ENCODE data around the gene LONP2.
A peak's percentile ranks its signal among the peaks of the same experiment; 100 is the strongest.
"Not testable (repeated sequence)": the region's sequence is repeated elsewhere in the genome, so short reads cannot be mapped to it uniquely, and the experiment has no call there.

Gene LONP2

GRCh38 chr16:48365025-48365600 lies 121.0 kb downstream of the LONP2 start:
- TF ChIP-seq, protein P1, sequence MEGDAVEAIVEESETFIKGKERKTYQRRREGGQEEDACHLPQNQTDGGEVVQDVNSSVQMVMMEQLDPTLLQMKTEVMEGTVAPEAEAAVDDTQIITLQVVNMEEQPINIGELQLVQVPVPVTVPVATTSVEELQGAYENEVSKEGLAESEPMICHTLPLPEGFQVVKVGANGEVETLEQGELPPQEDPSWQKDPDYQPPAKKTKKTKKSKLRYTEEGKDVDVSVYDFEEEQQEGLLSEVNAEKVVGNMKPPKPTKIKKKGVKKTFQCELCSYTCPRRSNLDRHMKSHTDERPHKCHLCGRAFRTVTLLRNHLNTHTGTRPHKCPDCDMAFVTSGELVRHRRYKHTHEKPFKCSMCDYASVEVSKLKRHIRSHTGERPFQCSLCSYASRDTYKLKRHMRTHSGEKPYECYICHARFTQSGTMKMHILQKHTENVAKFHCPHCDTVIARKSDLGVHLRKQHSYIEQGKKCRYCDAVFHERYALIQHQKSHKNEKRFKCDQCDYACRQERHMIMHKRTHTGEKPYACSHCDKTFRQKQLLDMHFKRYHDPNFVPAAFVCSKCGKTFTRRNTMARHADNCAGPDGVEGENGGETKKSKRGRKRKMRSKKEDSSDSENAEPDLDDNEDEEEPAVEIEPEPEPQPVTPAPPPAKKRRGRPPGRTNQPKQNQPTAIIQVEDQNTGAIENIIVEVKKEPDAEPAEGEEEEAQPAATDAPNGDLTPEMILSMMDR (IDR thresholded peaks at IDR 0.05; ENCODE audit: low read depth, low read length): no peak
- DNase-seq (ENCODE audit: low read depth in 2 of 2): no peak
- peak overlapping the region; percentile 37 to 59 for H3K4me3 ChIP-seq (replicated peaks in 1 of 2; ENCODE audit: low read depth in 2 of 2, low read length in 2 of 2)

DNA sequence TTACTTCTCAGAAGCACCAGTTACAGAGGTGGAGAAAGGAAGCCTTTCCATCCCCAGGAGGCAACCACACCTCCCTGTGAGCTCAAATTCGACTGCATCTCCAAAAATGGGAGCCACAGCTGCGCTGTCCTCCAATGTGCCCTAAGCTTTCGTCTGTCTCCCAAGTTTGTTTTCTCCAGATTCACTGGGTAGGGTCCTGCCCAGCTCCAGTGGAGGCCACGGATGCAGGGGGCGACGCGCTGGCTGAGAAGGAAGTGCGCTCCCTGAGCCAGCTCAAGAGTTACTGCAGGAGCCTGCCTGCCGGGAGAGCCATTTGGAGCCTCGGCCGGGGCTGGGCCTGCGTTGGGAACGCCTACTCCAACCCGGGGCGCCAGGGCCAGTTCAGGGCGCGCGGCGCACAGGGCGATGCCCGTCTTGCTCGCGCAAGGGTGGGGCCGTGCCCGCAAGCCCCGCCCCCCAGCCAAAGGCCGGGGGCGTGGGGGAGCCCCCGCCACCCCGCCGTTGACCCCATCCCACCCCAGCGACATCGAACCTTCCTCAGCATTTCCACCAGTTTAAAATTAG lies 121.6 kb downstream of the LONP2 start:
- peak; percentile 86 to 91 for DNase-seq (ENCODE audit: low read depth in 2 of 2)
- peak overlapping the region; percentile 50 to 59 for H3K4me3 ChIP-seq (replicated peaks in 1 of 2; ENCODE audit: low read depth in 2 of 2, low read length in 2 of 2)
- TF ChIP-seq, protein P1 (IDR thresholded peaks at IDR 0.05; ENCODE audit: low read depth, low read length): peak; percentile 4

DNA sequence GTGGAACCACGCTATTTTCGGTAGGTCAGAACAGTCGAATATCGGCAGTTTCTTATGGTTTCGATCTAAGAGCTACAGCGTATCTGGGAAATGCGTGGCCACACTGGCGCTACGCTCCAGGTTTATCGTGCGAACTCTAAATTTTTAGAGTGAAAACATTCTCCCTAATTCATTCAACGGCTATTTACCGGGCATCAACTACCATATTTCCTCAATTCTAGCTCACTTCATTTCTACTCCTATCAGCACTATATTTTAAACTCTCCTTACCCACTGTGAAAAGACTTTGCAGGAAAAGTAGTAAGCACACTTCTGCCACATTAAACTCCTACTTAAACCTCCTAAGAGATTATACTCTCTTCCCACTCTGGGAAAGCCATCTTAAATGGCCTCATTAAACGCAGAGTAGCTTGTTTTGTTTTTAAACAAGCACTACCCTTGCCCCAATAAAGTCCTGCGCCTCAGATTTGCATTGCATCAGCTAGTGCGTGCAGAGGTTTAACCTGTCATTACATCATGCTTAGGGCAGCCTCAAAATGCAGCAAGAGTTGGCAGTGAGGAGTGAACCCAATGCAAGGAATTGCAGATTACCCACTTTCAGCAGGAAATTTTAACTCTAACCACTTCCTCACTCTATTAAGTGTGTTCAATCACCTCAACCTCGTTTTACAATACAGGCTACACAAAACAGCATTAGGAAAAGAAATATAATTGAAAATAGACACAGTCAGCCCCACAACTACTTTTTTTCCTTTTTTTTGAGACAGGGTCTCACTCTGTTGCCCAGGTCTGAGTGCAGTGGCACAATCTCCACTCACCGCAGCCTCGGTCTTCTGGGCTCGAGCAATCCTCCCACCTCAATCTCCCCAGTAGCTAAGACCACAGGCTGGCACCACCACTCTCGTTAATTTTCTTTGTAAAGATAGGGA lies 122.3 kb downstream of the LONP2 start:
- DNase-seq (ENCODE audit: low read depth in 2 of 2): peak; percentile 94 to 95
- H3K4me3 ChIP-seq (replicated peaks in 1 of 2; ENCODE audit: low read depth in 2 of 2, low read length in 2 of 2): peak overlapping the region; percentile 50 to 59
- TF ChIP-seq, protein P1 (IDR thresholded peaks at IDR 0.05; ENCODE audit: low read depth, low read length): no peak

GRCh38 chr16:48367441-48368049 lies 123.4 kb downstream of the LONP2 start:
- H3K4me3 ChIP-seq (replicated peaks in 1 of 2; ENCODE audit: low read depth in 2 of 2, low read length in 2 of 2): no peak overlapping the region
- TF ChIP-seq, protein P1 (IDR thresholded peaks at IDR 0.05; ENCODE audit: low read depth, low read length): no peak
- DNase-seq (ENCODE audit: low read depth in 2 of 2): no peak

DNA sequence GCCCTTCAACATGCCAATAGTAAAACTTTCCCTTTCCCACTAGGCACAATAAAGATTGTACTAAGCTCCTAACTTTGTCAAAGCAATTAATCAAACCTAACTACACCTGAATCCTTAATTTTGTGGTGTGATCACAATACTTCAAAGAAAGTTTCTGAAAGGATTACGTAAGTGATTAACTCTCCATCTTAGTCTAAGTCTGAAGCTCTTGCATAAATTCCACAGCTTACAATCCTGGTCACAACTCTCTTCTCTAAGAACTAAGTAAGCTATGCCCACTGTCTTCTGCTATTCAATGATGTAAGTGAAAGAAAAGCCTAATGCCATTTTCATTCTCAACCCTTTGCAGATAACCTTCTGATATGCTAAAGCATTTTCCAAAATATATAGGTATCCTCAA lies 125.7 kb downstream of the LONP2 start:
- no peak overlapping the region for H3K4me3 ChIP-seq (replicated peaks in 1 of 2; ENCODE audit: low read depth in 2 of 2, low read length in 2 of 2)
- DNase-seq (ENCODE audit: low read depth in 2 of 2): no peak
- TF ChIP-seq, protein P1 (IDR thresholded peaks at IDR 0.05; ENCODE audit: low read depth, low read length): no peak

DNA sequence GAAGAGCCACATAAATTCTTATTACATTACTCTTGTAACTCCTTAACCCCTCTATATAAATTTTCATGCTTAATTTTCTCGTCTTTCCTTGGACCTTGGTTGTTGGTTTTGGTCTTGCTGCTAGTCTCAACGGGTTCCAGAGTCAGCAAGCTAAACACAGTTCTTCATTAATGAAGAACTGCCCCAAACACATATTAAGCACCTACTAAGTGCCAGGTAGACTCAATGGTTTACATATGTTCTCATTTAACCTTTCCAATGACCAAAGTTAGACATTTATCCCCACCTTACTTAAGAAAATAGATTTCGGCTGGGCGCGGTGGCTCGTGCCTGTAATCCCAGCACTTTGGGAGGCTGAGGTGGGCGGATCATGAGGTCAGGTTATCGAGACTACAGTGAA lies 126.1 kb downstream of the LONP2 start:
- TF ChIP-seq, protein P1 (IDR thresholded peaks at IDR 0.05; ENCODE audit: low read depth, low read length): no peak
- no peak overlapping the region for H3K4me3 ChIP-seq (replicated peaks in 1 of 2; ENCODE audit: low read depth in 2 of 2, low read length in 2 of 2)
- DNase-seq (ENCODE audit: low read depth in 2 of 2): no peak

DNA sequence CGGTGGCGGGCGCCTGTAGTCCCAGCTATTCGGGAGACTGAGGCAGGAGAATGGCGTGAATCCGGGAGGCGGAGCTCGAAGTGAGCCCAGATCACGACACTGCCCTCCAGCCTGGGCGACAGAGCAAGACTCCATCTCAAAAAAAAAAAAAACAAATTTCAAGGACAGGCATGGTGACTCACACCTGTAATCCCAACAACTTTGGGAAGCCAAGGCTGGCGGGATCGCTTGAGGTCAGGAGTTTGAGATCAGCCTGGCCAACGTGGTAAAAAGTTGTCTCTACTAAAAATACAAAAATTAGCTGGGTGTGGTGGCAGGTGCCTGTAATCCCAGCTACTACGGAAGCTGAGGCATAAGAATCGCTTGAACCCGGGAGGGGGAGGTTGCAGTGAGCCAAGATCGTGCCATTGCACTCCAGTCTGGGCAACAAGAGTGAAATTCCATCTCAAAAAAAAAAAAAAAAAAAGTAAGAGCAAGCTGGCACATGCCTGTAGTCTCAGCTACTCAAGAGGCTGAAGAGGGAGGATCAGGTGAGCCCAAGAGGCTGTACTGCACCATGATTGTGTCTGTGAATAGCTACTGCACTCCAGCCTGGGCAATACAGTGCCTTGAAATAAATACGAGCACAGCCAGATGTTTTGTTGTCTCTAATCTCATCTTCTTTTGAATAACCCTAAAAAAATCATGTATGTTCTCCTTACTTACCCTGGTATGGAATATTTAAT lies 126.7 kb downstream of the LONP2 start:
- not testable (repeated sequence) for DNase-seq (ENCODE audit: low read depth in 2 of 2); H3K4me3 ChIP-seq (replicated peaks in 1 of 2; ENCODE audit: low read depth in 2 of 2, low read length in 2 of 2)

All from cardiac fibroblast (primary cell).